Heart right ventricle (tissue), 16 donors: ENCODE measurements around the gene MMP8. TPM values are rescaled to one million over a fixed set of nuclear protein-coding genes. Genes with fewer than 3 reads are reported as not detected.

Source experiments
- ATAC-seq, 8 donors: fragments of 200-7000 bp; cut with Tn5 transposase; one replicate each; pipeline ENCODE4 v1.9.1; 2020; ENCODE audit warnings: mild to moderate bottlenecking in 8 of 8, moderate library complexity in 8 of 8, moderate number of reproducible peaks in 1 of 8
- DNase-seq, 2 donors: peaks; one replicate each; pipeline ENCODE4 v3.0.0-alpha.2; 2020
- H3K27ac ChIP-seq, 10 donors: fragments of 200-600 bp; sonication (generic) in 2 of 10; one replicate each; pipeline versions ENCODE4 v1.5.0 to v1.8.0; 2020 to 2022; ENCODE audit warnings: mild to moderate bottlenecking in 3 of 10
- H3K27me3 ChIP-seq, 7 donors: fragments of 200-600 bp; one replicate each; pipeline ENCODE4 v1.8.0; 2021 to 2022; ENCODE audit warnings: mild to moderate bottlenecking in 2 of 7
- H3K36me3 ChIP-seq, 9 donors: fragments of 200-600 bp; sonication (generic) in 1 of 9; one replicate each; pipeline versions ENCODE4 v1.5.0 to v1.8.0; 2020 to 2022; ENCODE audit warnings: mild to moderate bottlenecking in 2 of 9
- H3K4me1 ChIP-seq, 9 donors: fragments of 200-600 bp; sonication (generic) in 1 of 9; one replicate each; pipeline versions ENCODE4 v1.5.0 to v1.8.0; 2020 to 2022; ENCODE audit warnings: mild to moderate bottlenecking in 4 of 9
- H3K4me3 ChIP-seq, 10 donors: fragments of 200-600 bp; sonication (generic) in 2 of 10; one replicate each; pipeline versions ENCODE4 v1.5.0 to v1.8.0; 2020 to 2022; ENCODE audit warnings: mild to moderate bottlenecking in 7 of 10, moderate library complexity in 2 of 10
- H3K9me3 ChIP-seq, 11 donors: fragments of 200-600 bp in 10 of 11; sonication (generic) in 2 of 11; one replicate each; pipeline versions ENCODE4 v1.5.0 to v1.8.0; 2013 to 2022; ENCODE audit warnings: mild to moderate bottlenecking in 2 of 11, control low read depth in 1 of 11, moderate library complexity in 1 of 11
- CTCF ChIP-seq, 9 donors: fragments of 200-600 bp; sonication (generic) in 2 of 9; IDR thresholded peaks; one replicate each; pipeline versions ENCODE4 v1.5.0 to v1.8.0; 2021 to 2022; ENCODE audit warnings: antibody characterized with exemption in 9 of 9, mild to moderate bottlenecking in 5 of 9, moderate library complexity in 1 of 9
- WGBS, 2 donors: extraction: QIAGEN DNeasy Blood & Tissue Kit; methylation state at CpG; one replicate each; pipeline ENCODE4 v1.1.7; 2013; ENCODE audit warnings: inconsistent platforms in 1 of 2; 5-methylcytosine and 5-hydroxymethylcytosine counted together
- intact Hi-C, 10 donors: fragments of 100-400 bp; cut with DNase I; formaldehyde crosslinking; loops; one replicate each; pipeline versions ENCODE4 v1.11.1 to v1.14.2; 2022
- polyA plus RNA-seq, 2 donors: library from polyadenylated mRNA; stranded (reverse); fragments of 200-250 nt; gene quantifications; one replicate each; pipeline ENCODE4 v1.2.3, GENCODE V29; 2013
- total RNA-seq, 10 donors: library from RNA; stranded (reverse); fragmentation: NEBNext Ultra II Directional in 3 of 10; extraction: Animal tissue kit (Norgen Biotek cat#: 25700) in 3 of 10; gene quantifications; one replicate each; pipeline versions ENCODE4 v1.2.1 to v1.2.4, GENCODE V29; 2021 to 2023
- donor health status: Arrhythmogenic right ventricular cardiomyopathy.
- donor health status: ischemic (EF 13 %, LVEDD 7.1; RV severe dilation, severe dysfunction).
- donor health status: healthy with polysubstance abuse.
- donor health status: DM: no; HTN: yes; CAD: no.
- donor health status: DM: no; HTN: no; CAD: no.
- donor health status: ischemic (EF 25% LVEDD 6.9; RV normal size, moderate dysfunction).
- donor health status: ischemic (EF 25% LVEDD 5.7; RV mildly dilated, moderate dysfunction).
- donor health status: healthy.
- donor health status: DM: yes; HTN: yes; CAD: no.
- donor health status: Ischemic cardiomyopathy.
- donor health status: ischemic (EF 35%, LVEDD 5.7; RV mildly dilated, moderate dysfunction).
- donor health status: nonischemic (EF 11% LVEDD 7.7; RV severe dilation, severe dysfunction).
- donor health status: DM: yes; HTN: yes; CAD: no.
- donor health status: PGD.
- donor health status: ischemic (EF 29% LVEDD 5.4; RV normal size, mild dysfunction).
- donor health status: nonischemic (EF 23%, LVEDD 6.1; RV moderate dilation, normal function).

MMP8 gene
- total and polyA plus RNA-seq, 12 donors, result 0.13 to 1.4 (median 0.22) TPM; not detected in 8

- Histone ChIP-seq H3K9me3 (no peaks in the 10 kb centered on the region), H3K4me1 (no peaks in the 10 kb centered on the region), H3K27me3 (peaks cover 0 to 6% (median 4%) of the 10 kb centered on the region in 7 donors), H3K36me3 (no peaks in the 10 kb centered on the region), H3K4me3 (no peak overlapping the region), H3K27ac (no peak overlapping the region)
- intact Hi-C loops, result loop anchor here in 4 of 10 donors (5.0 to 10.0 kb wide), 5 partner anchors 169 to 379 kb away; no protein-coding TSS in a partner anchor
- ATAC-seq (peak in 1 of 8 donors; percentile 33), DNase-seq (no peak)
- 3 to 4% methylated on average over 4 of the region's 4 CpGs for WGBS, 2 donors
- peak; percentile 25 to 81 (median 64) for TF ChIP-seq CTCF (IDR thresholded peaks at IDR 0.05)
These were observed 58.3 kb downstream of the MMP8 start for GRCh38 chr11:102666331-102666957.

- Histone ChIP-seq H3K9me3 (no peaks in the 10 kb centered on the region), H3K27me3 (peaks cover 0 to 6% (median 4%) of the 10 kb centered on the region in 7 donors), H3K36me3 (no peaks in the 10 kb centered on the region), H3K27ac (no peak overlapping the region), H3K4me1 (no peaks in the 10 kb centered on the region), H3K4me3 (no peak overlapping the region)
- intact Hi-C loops, result loop anchor here in 2 of 10 donors (10.0 kb wide), 2 partner anchors 329 to 369 kb away; no protein-coding TSS in a partner anchor
- no peak for ATAC-seq
- WGBS, 2 donors, result 76 to 77% methylated on average over 13 of the region's 13 CpGs
- no peak for DNase-seq
- peak in 1 of 9 donors; percentile 17 for TF ChIP-seq CTCF (IDR thresholded peaks at IDR 0.05)
These were observed 60.6 kb downstream of the MMP8 start for GRCh38 chr11:102664001-102664752.

DNA sequence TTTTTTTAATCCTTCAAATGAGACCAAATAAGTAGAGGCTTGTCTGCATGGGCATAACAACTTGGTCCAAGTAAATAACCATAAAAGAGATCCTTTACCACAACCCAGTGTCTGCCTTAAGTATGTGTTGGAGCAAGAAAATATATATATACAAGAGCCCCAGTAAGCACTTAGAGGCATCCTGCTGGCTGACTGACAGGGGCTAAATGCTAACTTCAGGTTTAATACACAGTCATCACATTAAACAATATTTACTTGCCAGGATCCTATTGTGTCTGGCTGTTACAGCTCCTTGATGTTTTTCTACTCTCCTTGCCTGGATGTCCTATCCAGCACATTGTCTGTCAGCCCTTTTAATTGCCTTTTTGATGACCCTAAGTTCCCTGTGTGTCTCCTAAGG, 62.1 kb downstream of the MMP8 start:
- ATAC-seq (no peak), DNase-seq (no peak)
- intact Hi-C loops, result loop anchor here in 2 of 10 donors (10.0 kb wide), 2 partner anchors 328 to 368 kb away; no protein-coding TSS in a partner anchor
- Histone ChIP-seq H3K9me3 (no peaks in the 10 kb centered on the region), H3K4me1 (no peaks in the 10 kb centered on the region), H3K4me3 (no peak overlapping the region), H3K27me3 (peaks cover 0 to 10% (median 6%) of the 10 kb centered on the region in 7 donors), H3K27ac (no peak overlapping the region), H3K36me3 (no peaks in the 10 kb centered on the region)
- TF ChIP-seq CTCF (IDR thresholded peaks at IDR 0.05), result no peak

Other genes starting within 250 kb of the MMP8 start
- 1 to 10 TPM in 1 of 10 donors, not detected in 9; 3.4 TPM for gene MMP7, start 194.2 kb downstream of the MMP8 start, total RNA-seq
- under 1 TPM in 1 of 2 donors, not detected in 1; 0.10 TPM for gene MMP7, start 194.2 kb downstream of the MMP8 start, polyA plus RNA-seq
- not detected for gene MMP20, start 99.6 kb downstream of the MMP8 start, total RNA-seq
- gene MMP20, start 99.6 kb downstream of the MMP8 start, polyA plus RNA-seq, result not detected
- gene MMP27, start 19.2 kb downstream of the MMP8 start, total RNA-seq, result not detected
- not detected for gene MMP27, start 19.2 kb downstream of the MMP8 start, polyA plus RNA-seq
- not detected for gene MMP10, start 55.7 kb upstream of the MMP8 start, total RNA-seq
- not detected for gene MMP10, start 55.7 kb upstream of the MMP8 start, polyA plus RNA-seq
- gene MMP1, start 73.2 kb upstream of the MMP8 start, total RNA-seq, result 1 to 10 TPM in 2 of 10 donors, under 1 TPM in 2, not detected in 6; 0.26 to 2.8 (median 1.2) TPM
- gene MMP1, start 73.2 kb upstream of the MMP8 start, polyA plus RNA-seq, result under 1 TPM in 1 of 2 donors, not detected in 1; 0.28 TPM
- not detected for gene MMP3, start 118.7 kb upstream of the MMP8 start, total RNA-seq
- not detected for gene MMP3, start 118.7 kb upstream of the MMP8 start, polyA plus RNA-seq
- gene MMP12, start 150.0 kb upstream of the MMP8 start, total RNA-seq, result under 1 TPM in 1 of 10 donors, not detected in 9; 0.30 TPM
- not detected for gene MMP12, start 150.0 kb upstream of the MMP8 start, polyA plus RNA-seq
- not detected for gene MMP13, start 230.8 kb upstream of the MMP8 start, total RNA-seq
- not detected for gene MMP13, start 230.8 kb upstream of the MMP8 start, polyA plus RNA-seq